HCT116 (cell line): ENCODE results near the gene SNAP29. TPM values are rescaled to one million over a fixed set of nuclear protein-coding genes. Genes with fewer than 3 reads are reported as not detected.

Experiments used
- ATAC-seq: fragments of 200-7000 bp; cut with Tn5 transposase; 2 replicates; pipeline ENCODE4 v1.9.1; 2020; ENCODE audit warnings: mild to moderate bottlenecking, moderate library complexity
- BruUV-seq: library from RNA; stranded (reverse); fragments of 400-500 nt; replicated peaks from 2 replicates; lab custom pipeline; 2021; lab: Mats Ljungman, UMichigan
- CTCF ChIA-PET: fragments of 300-600 bp; sonication (Branson Sonifier 250); formaldehyde crosslinking; loops from one replicate; lab custom pipeline; 2021; ENCODE audit warnings: antibody characterized with exemption; lab: Charles Lee
- POLR2A ChIA-PET: fragments of 300-600, 350-600 bp; sonication (Branson Sonifier 250); formaldehyde crosslinking; loops from one replicate; lab custom pipeline; 2021; ENCODE audit warnings: antibody characterized with exemption; lab: Charles Lee
- RAD21 ChIA-PET, 2 experiments: fragments of 300-600 bp; sonication (Branson Sonifier 250); formaldehyde crosslinking; loops; one replicate each; lab custom pipeline; 2023; ENCODE audit warnings: low total read pairs in 2 of 2; ENCODE audit not compliant: uncharacterized antibody in 2 of 2, unreplicated experiment in 2 of 2, low non-redundant PET in 1 of 2; lab: Charles Lee
- DNase-seq: peaks from one replicate; pipeline ENCODE4 v3.0.0-alpha.2; 2010; ENCODE audit warnings: low read depth, low spot score
- H2AFZ ChIP-seq: fragments of 200-600 bp; shearing (Covaris generic), sonication (generic); 2 replicates; pipeline ENCODE4 v1.6.1; 2017; ENCODE audit warnings: low read depth, mixed run types, mixed read lengths, antibody characterized with exemption, low read length; ENCODE audit not compliant: poor library complexity, severe bottlenecking
- H3K27ac ChIP-seq: 2 replicates; pipeline ENCODE4 v1.5.1; 2012; ENCODE audit warnings: low read depth, low read length
- H3K27me3 ChIP-seq: fragments of 200-600 bp; sonication (generic); 2 replicates; pipeline ENCODE4 v1.6.1; 2016; ENCODE audit warnings: mixed run types, low read length, mixed read lengths; ENCODE audit not compliant: insufficient read depth
- H3K36me3 ChIP-seq, 2 experiments: fragments of 200-500 bp in 1 of 2; fragments of 200-600 bp in 1 of 2; sonication (Bioruptor generic) in 1 of 2; sonication (generic) in 1 of 2; 2 replicates each; pipeline versions ENCODE4 v1.5.1 to v1.6.1; 2014 to 2016; ENCODE audit warnings: low read length in 2 of 2, inconsistent platforms in 1 of 2, mixed read lengths in 1 of 2, mixed run types in 1 of 2; ENCODE audit not compliant: insufficient read depth in 2 of 2, control insufficient read depth in 1 of 2
- H3K4me1 ChIP-seq, 2 experiments: fragments of 200-600 bp in 1 of 2; sonication (generic) in 1 of 2; 2 replicates each; pipeline versions ENCODE4 v1.5.1 to v1.6.1; 2012 to 2017; ENCODE audit warnings: low read length in 2 of 2, inconsistent platforms in 1 of 2, mild to moderate bottlenecking in 1 of 2, mixed read lengths in 1 of 2, mixed run types in 1 of 2, moderate library complexity in 1 of 2; ENCODE audit not compliant: insufficient read depth in 2 of 2, control insufficient read depth in 1 of 2
- H3K4me2 ChIP-seq: fragments of 200-600 bp; sonication (generic); 2 replicates; pipeline ENCODE4 v1.6.1; 2017; ENCODE audit warnings: mixed run types, low read length, mixed read lengths
- H3K4me3 ChIP-seq, 2 experiments: fragments of 200-600 bp in 1 of 2; sonication (generic) in 1 of 2; replicated peaks in 1 of 2; 2 replicates each; pipeline ENCODE4 v1.5.1; 2011 to 2016; ENCODE audit warnings: low read length in 2 of 2, control low read depth in 1 of 2, low read depth in 1 of 2, mild to moderate bottlenecking in 1 of 2, mixed read lengths in 1 of 2, mixed run types in 1 of 2
- H3K79me2 ChIP-seq: fragments of 200-600 bp; sonication (generic); 2 replicates; pipeline ENCODE4 v1.6.1; 2017; ENCODE audit warnings: mild to moderate bottlenecking, mixed run types, low read length, moderate library complexity, mixed read lengths; ENCODE audit not compliant: insufficient read depth
- H3K9ac ChIP-seq: fragments of 200-600 bp; sonication (generic); 2 replicates; pipeline ENCODE4 v1.6.1; 2016; ENCODE audit warnings: low read length, mixed read lengths
- H3K9me2 ChIP-seq: fragments of 200-600 bp; sonication (generic), shearing (Covaris generic); 2 replicates; pipeline ENCODE4 v1.6.1; 2017; ENCODE audit warnings: mixed run types, mild to moderate bottlenecking, moderate library complexity; ENCODE audit not compliant: insufficient read depth
- H3K9me3 ChIP-seq, 2 experiments: fragments of 200-500 bp in 1 of 2; fragments of 200-600 bp in 1 of 2; sonication (Bioruptor generic) in 1 of 2; sonication (generic) in 1 of 2; 2 replicates each; pipeline ENCODE4 v1.6.1; 2014 to 2017; ENCODE audit warnings: low read length in 2 of 2, mixed read lengths in 2 of 2, inconsistent platforms in 1 of 2, low read depth in 1 of 2, mild to moderate bottlenecking in 1 of 2, mixed run types in 1 of 2, moderate library complexity in 1 of 2; ENCODE audit not compliant: control insufficient read depth in 1 of 2, insufficient read depth in 1 of 2
- H4K20me1 ChIP-seq: fragments of 200-600 bp; sonication (generic), shearing (Covaris generic); 2 replicates; pipeline ENCODE4 v1.6.1; 2017; ENCODE audit warnings: mixed run types, mild to moderate bottlenecking, moderate library complexity; ENCODE audit not compliant: insufficient read depth
- CEBPB ChIP-seq: IDR thresholded peaks from 2 replicates; pipeline ENCODE4 v1.6.1; 2012; ENCODE audit warnings: low read depth
- EGR1 ChIP-seq: IDR thresholded peaks from 2 replicates; pipeline ENCODE4 v1.6.1; 2012; ENCODE audit warnings: low read depth
- ELF1 ChIP-seq: IDR thresholded peaks from 2 replicates; pipeline ENCODE4 v1.6.1; 2012; ENCODE audit warnings: low read depth, borderline replicate concordance
- FOSL1 ChIP-seq: IDR thresholded peaks from 2 replicates; pipeline ENCODE4 v1.6.1; 2012; ENCODE audit warnings: low read depth
- JUND ChIP-seq: IDR thresholded peaks from 2 replicates; pipeline ENCODE4 v1.6.1; 2012
- SIN3A ChIP-seq: IDR thresholded peaks from 2 replicates; pipeline ENCODE4 v1.6.1; 2012; ENCODE audit warnings: low read depth
- SP1 ChIP-seq: IDR thresholded peaks from 2 replicates; pipeline ENCODE4 v1.6.1; 2012; ENCODE audit warnings: low read depth
- SRF ChIP-seq: IDR thresholded peaks from 2 replicates; pipeline ENCODE4 v1.6.1; 2012; ENCODE audit warnings: low read depth
- YY1 ChIP-seq: IDR thresholded peaks from 2 replicates; pipeline ENCODE4 v1.6.1; 2011; ENCODE audit warnings: low read length, low read depth, moderate library complexity, mild to moderate bottlenecking; ENCODE audit not compliant: insufficient replicate concordance; ENCODE audit errors: extremely low read depth
- ZFX ChIP-seq: fragments of 450-650 bp; IDR thresholded peaks from 2 replicates; pipeline ENCODE4 v1.6.1; 2017
- intact Hi-C: fragments of 100-400 bp; cut with micrococcal nuclease; formaldehyde crosslinking; loops from 2 replicates; pipeline ENCODE4 v1.10.0; 2022
- total RNA-seq: library from RNA; stranded (reverse); gene quantifications from one replicate; pipeline ENCODE4 v1.2.1, GENCODE V29; 2021; ENCODE audit not compliant: unreplicated experiment
- TF ChIP-seq, protein P1 (sequence below): IDR thresholded peaks from 2 replicates; pipeline ENCODE4 v1.6.1; 2012; ENCODE audit warnings: low read depth

SNAP29 gene
- total RNA-seq, 1 experiment from 2014 or later = 27.3 TPM

DNA sequence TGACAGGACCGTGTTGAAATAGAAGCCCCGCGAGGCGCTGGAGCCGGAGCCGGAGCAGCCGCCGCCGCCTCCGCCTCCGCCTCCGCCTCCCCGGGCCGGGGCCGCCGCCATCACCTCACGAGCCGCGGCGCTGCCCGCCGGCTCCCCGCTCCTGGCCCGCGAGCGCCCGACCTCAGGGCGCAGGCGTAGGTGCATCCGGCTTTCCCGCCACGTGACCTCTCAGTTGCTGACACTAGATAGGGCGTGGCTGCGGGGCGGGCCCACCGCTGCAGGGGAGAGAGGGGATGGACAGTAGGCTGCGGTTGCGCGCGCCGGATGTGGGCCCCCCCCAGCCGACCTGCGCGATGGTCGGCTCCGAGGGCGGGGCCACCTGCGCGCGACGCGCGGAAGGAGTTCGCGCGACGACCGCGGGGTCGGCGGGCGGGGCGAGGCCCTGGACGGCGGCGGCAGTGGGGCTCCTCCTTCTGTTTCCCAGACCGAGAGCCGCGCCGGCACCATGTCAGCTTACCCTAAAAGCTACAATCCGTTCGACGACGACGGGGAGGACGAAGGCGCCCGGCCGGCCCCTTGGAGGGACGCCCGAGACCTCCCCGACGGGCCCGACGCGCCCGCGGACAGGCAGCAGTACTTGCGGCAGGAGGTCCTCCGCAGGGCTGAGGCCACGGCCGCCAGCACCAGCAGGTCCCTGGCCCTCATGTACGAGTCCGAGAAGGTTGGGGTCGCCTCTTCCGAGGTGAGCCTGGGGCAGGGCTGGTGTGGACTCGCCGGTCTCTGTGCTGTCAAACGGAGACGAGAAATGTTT is at the start of gene SNAP29, which contains the start of gene PI4KA (continued):
- TF ChIP-seq, protein P1, sequence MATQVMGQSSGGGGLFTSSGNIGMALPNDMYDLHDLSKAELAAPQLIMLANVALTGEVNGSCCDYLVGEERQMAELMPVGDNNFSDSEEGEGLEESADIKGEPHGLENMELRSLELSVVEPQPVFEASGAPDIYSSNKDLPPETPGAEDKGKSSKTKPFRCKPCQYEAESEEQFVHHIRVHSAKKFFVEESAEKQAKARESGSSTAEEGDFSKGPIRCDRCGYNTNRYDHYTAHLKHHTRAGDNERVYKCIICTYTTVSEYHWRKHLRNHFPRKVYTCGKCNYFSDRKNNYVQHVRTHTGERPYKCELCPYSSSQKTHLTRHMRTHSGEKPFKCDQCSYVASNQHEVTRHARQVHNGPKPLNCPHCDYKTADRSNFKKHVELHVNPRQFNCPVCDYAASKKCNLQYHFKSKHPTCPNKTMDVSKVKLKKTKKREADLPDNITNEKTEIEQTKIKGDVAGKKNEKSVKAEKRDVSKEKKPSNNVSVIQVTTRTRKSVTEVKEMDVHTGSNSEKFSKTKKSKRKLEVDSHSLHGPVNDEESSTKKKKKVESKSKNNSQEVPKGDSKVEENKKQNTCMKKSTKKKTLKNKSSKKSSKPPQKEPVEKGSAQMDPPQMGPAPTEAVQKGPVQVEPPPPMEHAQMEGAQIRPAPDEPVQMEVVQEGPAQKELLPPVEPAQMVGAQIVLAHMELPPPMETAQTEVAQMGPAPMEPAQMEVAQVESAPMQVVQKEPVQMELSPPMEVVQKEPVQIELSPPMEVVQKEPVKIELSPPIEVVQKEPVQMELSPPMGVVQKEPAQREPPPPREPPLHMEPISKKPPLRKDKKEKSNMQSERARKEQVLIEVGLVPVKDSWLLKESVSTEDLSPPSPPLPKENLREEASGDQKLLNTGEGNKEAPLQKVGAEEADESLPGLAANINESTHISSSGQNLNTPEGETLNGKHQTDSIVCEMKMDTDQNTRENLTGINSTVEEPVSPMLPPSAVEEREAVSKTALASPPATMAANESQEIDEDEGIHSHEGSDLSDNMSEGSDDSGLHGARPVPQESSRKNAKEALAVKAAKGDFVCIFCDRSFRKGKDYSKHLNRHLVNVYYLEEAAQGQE = no peak
- TF ChIP-seq EGR1 = no peak
- peak; percentile 94 for TF ChIP-seq SP1
- TF ChIP-seq ELF1 = no peak
- no peak for TF ChIP-seq CEBPB

DNA sequence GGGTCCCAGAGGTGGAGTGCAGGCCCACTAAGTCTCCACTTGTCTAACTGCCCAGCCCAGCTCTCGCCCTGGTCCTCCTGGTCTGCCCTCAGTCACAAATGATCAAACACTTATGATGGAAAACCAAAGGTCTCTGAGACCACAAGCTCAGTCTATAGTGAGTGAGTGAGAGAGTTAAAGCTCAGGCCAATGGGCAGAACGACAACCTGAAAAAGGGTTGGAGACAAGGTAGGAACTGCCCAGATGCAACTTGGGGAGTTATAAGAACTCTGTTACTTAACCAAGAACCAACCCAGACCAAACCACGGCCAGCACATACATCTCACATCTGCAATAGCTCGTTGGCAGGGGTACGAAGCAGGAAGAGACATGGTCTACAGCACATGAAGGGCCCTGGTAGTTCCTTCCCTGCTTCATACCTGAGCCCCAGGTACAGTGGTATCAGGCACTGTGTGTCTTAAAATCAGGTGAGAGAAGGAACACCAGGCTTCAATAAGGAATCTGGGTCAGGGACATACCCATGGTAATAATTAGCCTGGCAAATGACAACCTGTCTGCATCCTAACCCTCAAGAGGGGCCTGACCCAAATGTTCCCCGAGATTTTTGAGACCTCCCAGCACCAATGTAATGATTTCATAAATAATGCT is 49.1 kb upstream of the SNAP29 start:
- Histone ChIP-seq H3K4me2 (no peak overlapping the region), H3K4me1 (peaks cover 10 to 23% of the 10 kb centered on the region in 2 experiments), H4K20me1 (no peaks in the 10 kb centered on the region), H3K27ac (no peak overlapping the region), H3K79me2 (no peaks in the 10 kb centered on the region), H3K27me3 (no peaks in the 10 kb centered on the region), H3K4me3 (no peak overlapping the region), H3K9me2 (no peaks in the 10 kb centered on the region), H3K9me3 (no peaks in the 10 kb centered on the region), H3K9ac (no peak overlapping the region), H2AFZ (no peak overlapping the region), H3K36me3 (peaks cover 6 to 9% of the 10 kb centered on the region in 2 experiments; a peak in 3 of 4 replicates)
- ChIA-PET POLR2A (no interaction called here), RAD21 (no interaction called here), CTCF (no interaction called here)
- no peak for ATAC-seq
- TF ChIP-seq YY1 (no peak), SIN3A (no peak), SRF (no peak), FOSL1 (no peak), JUND (no peak), ZFX (no peak), SP1 (no peak)
- intact Hi-C loops = no loop called here
- DNase-seq = no peak
- no TSS peak for BruUV-seq
